ENCODE data around the gene PLSCR5. TPM values are rescaled to one million over a fixed set of nuclear protein-coding genes. Genes with fewer than 3 reads are reported as not detected.

Gene PLSCR5
- total and polyA plus RNA-seq, 2 experiments from 2014 or later, result not detected

GRCh38 chr3:146628671-146629070 lies 23.5 kb upstream of the PLSCR5 start (continued):
- no peak for TF ChIP-seq ZNF462 (CRISPR knock-in tag; IDR thresholded peaks at IDR 0.05)

- Histone ChIP-seq H3K9me2 (ENCODE audit: insufficient read depth) (no peaks in the 10 kb centered on the region), H3K4me3 (no peak overlapping the region), H3K4me1 (ENCODE audit: insufficient read depth) (no peaks in the 10 kb centered on the region), H3K36me3 (ENCODE audit: insufficient read depth) (no peaks in the 10 kb centered on the region), H3K27ac (ENCODE audit: low read depth) (no peak overlapping the region), H2AFZ (no peak overlapping the region), H3K27me3 (ENCODE audit: insufficient read depth) (no peaks in the 10 kb centered on the region), H3F3A (replicated peaks; ENCODE audit: low read depth) (no peaks in the 10 kb centered on the region), H3K79me2 (replicated peaks; ENCODE audit: insufficient read depth) (no peaks in the 10 kb centered on the region), H4K20me1 (replicated peaks; ENCODE audit: insufficient read depth) (no peaks in the 10 kb centered on the region; the same call in 1 of the 2 replicates), H3K4me2 (no peak overlapping the region)
- no peak overlapping the region for H3K27ac Mint-ChIP-seq
- no peaks in the 10 kb centered on the region for H3K9me3 Mint-ChIP-seq
- H3K4me1 Mint-ChIP-seq, result no peaks in the 10 kb centered on the region
- no peaks in the 10 kb centered on the region for H3K27me3 Mint-ChIP-seq (ENCODE audit: insufficient read depth, low read depth, poor library complexity)
- no peak for DNase-seq (ENCODE audit: low spot score)
- ATAC-seq, result no peak
- H3K4me3 Mint-ChIP-seq, result no peak overlapping the region
- H3K36me3 Mint-ChIP-seq (ENCODE audit: low read depth), result no peaks in the 10 kb centered on the region
- TF ChIP-seq JUNB (IDR thresholded peaks at IDR 0.05; ENCODE audit: unreplicated experiment) (no peak), NANOG (IDR thresholded peaks at IDR 0.05; ENCODE audit: borderline replicate concordance) (no peak), CREB1 (CRISPR knock-in tag; IDR thresholded peaks at IDR 0.05; ENCODE audit: low read depth) (no peak), ZNF114 (CRISPR knock-in tag; IDR thresholded peaks at IDR 0.05) (no peak), STAT1 (IDR thresholded peaks at IDR 0.05; ENCODE audit: unreplicated experiment) (no peak), POLR2AphosphoS5 (IDR thresholded peaks at IDR 0.05; ENCODE audit: low read depth) (no peak), CTCF (conservative IDR thresholded peaks at IDR 0.05; ENCODE audit: low read depth in 2 of 2) (no peak), ETS1 (IDR thresholded peaks at IDR 0.05) (no peak), ZNF331 (CRISPR knock-in tag; IDR thresholded peaks at IDR 0.05; ENCODE audit: low read depth) (no peak)
Observed at GRCh38 chr3:146626403-146627122, 21.4 kb upstream of the PLSCR5 start.

All from GM23338 (cell line).